ENCODE measurements around the gene G6PC3. TPM values are rescaled to one million over a fixed set of nuclear protein-coding genes. Genes with fewer than 3 reads are reported as not detected.

The G6PC3 gene
- total RNA-seq, 1 experiment from 2014 or later = 47.0 TPM

- Histone ChIP-seq H3K9me3 (ENCODE audit: low read depth, low read length, poor library complexity, severe bottlenecking) (no peaks in the 10 kb centered on the region), H3K27ac (ENCODE audit: low read depth, low read length, poor library complexity, severe bottlenecking) (peak overlapping the region; percentile 65), H3K27me3 (replicated peaks; ENCODE audit: insufficient read depth, low read depth, low read length, poor library complexity) (no peaks in the 10 kb centered on the region), H3K4me3 (ENCODE audit: low read depth, low read length, poor library complexity, severe bottlenecking) (peak overlapping the region; percentile 59), H3K36me3 (ENCODE audit: insufficient read depth, low read length, poor library complexity, severe bottlenecking) (no peaks in the 10 kb centered on the region), H3K4me1 (ENCODE audit: insufficient read depth, low read length, poor library complexity, severe bottlenecking) (peaks cover 3% of the 10 kb centered on the region)
- POLR2A ChIA-PET (ENCODE audit: low non-redundant PET) = interaction anchor here (0.6 kb wide), 1 partner anchor 30 kb away, joined by 7 read pairs; no protein-coding TSS in a partner anchor
- peak; percentile 38 for DNase-seq (ENCODE audit: low spot score)
- BruUV-seq (replicated peaks) = TSS peak; percentile 38
- CTCF ChIA-PET = interaction anchor here (0.6 to 0.7 kb wide), 3 partner anchors 35 to 85 kb away, joined by 3 to 12 read pairs (median 4); no protein-coding TSS in a partner anchor
- TF ChIP-seq CTCF (conservative IDR thresholded peaks at IDR 0.05; ENCODE audit: low read depth, low read length) (no peak), EZH2 (IDR thresholded peaks at IDR 0.05; ENCODE audit: borderline replicate concordance, low read depth, low read length, poor library complexity, severe bottlenecking) (no peak)
- intact Hi-C loops (cut with micrococcal nuclease; ENCODE audit: unreplicated experiment) = no loop called here
Observed at GRCh38 chr17:44069974-44070454, 521 bp upstream of the G6PC3 start.

GRCh38 chr17:44071198-44071520, 624 bp downstream of the G6PC3 start:
- ChIA-PET CTCF (no interaction called here), POLR2A (ENCODE audit: low non-redundant PET) (no interaction called here)
- Histone ChIP-seq H3K27me3 (replicated peaks; ENCODE audit: insufficient read depth, low read depth, low read length, poor library complexity) (no peaks in the 10 kb centered on the region), H3K36me3 (ENCODE audit: insufficient read depth, low read length, poor library complexity, severe bottlenecking) (no peaks in the 10 kb centered on the region), H3K27ac (ENCODE audit: low read depth, low read length, poor library complexity, severe bottlenecking) (peak overlapping the region; percentile 65), H3K4me1 (ENCODE audit: insufficient read depth, low read length, poor library complexity, severe bottlenecking) (peaks cover 3% of the 10 kb centered on the region), H3K9me3 (ENCODE audit: low read depth, low read length, poor library complexity, severe bottlenecking) (no peaks in the 10 kb centered on the region), H3K4me3 (ENCODE audit: low read depth, low read length, poor library complexity, severe bottlenecking) (peak overlapping the region; percentile 59)
- TF ChIP-seq CTCF (conservative IDR thresholded peaks at IDR 0.05; ENCODE audit: low read depth, low read length) = no peak
- TF ChIP-seq EZH2 (IDR thresholded peaks at IDR 0.05; ENCODE audit: borderline replicate concordance, low read depth, low read length, poor library complexity, severe bottlenecking) = no peak
- no peak for DNase-seq (ENCODE audit: low spot score)
- intact Hi-C loops (cut with micrococcal nuclease; ENCODE audit: unreplicated experiment) = no loop called here
- TSS peak; percentile 65 for BruUV-seq (replicated peaks)

GRCh38 chr17:44071772-44072171, 1.2 kb downstream of the G6PC3 start:
- H3K36me3 ChIP-seq (ENCODE audit: insufficient read depth, low read length, poor library complexity, severe bottlenecking) = no peaks in the 10 kb centered on the region
- intact Hi-C loops (cut with micrococcal nuclease; ENCODE audit: unreplicated experiment) = no loop called here
- no TSS peak for BruUV-seq (replicated peaks)
- no peak for DNase-seq (ENCODE audit: low spot score)
- no peaks in the 10 kb centered on the region for H3K9me3 ChIP-seq (ENCODE audit: low read depth, low read length, poor library complexity, severe bottlenecking)
- no peak for TF ChIP-seq EZH2 (IDR thresholded peaks at IDR 0.05; ENCODE audit: borderline replicate concordance, low read depth, low read length, poor library complexity, severe bottlenecking)
- TF ChIP-seq CTCF (conservative IDR thresholded peaks at IDR 0.05; ENCODE audit: low read depth, low read length) = no peak
- peak overlapping the region; percentile 59 for H3K4me3 ChIP-seq (ENCODE audit: low read depth, low read length, poor library complexity, severe bottlenecking)
- H3K27ac ChIP-seq (ENCODE audit: low read depth, low read length, poor library complexity, severe bottlenecking) = no peak overlapping the region
- H3K4me1 ChIP-seq (ENCODE audit: insufficient read depth, low read length, poor library complexity, severe bottlenecking) = peaks cover 3% of the 10 kb centered on the region
- CTCF ChIA-PET = no interaction called here
- POLR2A ChIA-PET (ENCODE audit: low non-redundant PET) = no interaction called here
- H3K27me3 ChIP-seq (replicated peaks; ENCODE audit: insufficient read depth, low read depth, low read length, poor library complexity) = no peaks in the 10 kb centered on the region
